ENCODE data around the gene INTS12.
A peak's percentile ranks its signal among the peaks of the same experiment; 100 is the strongest.
"Not testable (repeated sequence)": the region's sequence is repeated elsewhere in the genome, so short reads cannot be mapped to it uniquely, and the experiment has no call there.

Gene INTS12, protein sequence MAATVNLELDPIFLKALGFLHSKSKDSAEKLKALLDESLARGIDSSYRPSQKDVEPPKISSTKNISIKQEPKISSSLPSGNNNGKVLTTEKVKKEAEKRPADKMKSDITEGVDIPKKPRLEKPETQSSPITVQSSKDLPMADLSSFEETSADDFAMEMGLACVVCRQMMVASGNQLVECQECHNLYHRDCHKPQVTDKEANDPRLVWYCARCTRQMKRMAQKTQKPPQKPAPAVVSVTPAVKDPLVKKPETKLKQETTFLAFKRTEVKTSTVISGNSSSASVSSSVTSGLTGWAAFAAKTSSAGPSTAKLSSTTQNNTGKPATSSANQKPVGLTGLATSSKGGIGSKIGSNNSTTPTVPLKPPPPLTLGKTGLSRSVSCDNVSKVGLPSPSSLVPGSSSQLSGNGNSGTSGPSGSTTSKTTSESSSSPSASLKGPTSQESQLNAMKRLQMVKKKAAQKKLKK

DNA sequence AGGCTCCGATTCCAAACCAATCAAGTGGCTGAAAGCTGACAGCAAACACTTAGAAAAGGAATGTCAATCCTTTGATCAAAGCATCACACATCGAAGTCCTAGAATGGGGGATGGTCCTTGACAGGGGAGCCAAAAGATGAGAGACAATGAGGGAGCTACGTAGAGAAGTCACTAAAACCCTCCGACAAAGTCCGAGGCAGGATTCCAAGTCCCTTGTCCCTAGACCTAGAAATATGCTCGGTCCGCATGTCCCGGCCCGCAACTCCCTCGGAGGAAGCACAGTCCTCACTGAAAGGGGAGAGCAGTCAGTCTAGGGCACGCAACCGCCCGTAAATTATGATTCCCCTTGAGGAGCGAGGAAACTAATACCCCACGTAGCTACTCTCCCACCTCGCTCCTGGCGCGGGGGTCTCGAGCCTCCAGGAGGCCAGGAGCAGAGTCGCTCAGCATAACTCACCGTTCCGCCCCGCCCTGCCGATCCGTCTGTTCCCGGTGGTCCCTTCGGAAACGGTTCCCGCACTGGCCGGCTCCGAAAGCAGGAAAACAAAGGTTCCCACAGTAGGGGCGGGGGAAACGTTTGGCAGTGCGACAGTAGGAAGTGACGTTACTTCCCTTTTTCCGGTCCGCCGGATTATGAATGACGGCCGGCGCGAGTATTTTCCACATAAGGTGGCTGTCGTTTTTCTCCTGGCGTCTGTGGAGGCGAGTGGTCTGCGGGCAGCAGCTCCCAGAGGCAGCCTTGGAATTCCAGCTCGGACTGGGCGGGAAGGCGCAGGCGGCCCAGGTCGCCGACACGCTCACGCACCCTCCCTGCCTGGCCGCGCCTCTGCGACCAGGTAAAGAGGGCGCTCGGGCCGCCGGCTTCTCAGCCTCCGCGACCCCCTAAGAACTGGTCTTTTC, at the start of gene INTS12, which contains the start of gene GSTCD:
Gene INTS12 (minus strand): TSS at position 509 of the 900 bp plus-strand sequence. CDS start 8,684 bp downstream, outside the sequence.
Gene GSTCD (plus strand): TSS at position 604 of the 900 bp plus-strand sequence. CDS start 8,830 bp downstream, outside the sequence.
- DNase-seq: peak; percentile 92

DNA sequence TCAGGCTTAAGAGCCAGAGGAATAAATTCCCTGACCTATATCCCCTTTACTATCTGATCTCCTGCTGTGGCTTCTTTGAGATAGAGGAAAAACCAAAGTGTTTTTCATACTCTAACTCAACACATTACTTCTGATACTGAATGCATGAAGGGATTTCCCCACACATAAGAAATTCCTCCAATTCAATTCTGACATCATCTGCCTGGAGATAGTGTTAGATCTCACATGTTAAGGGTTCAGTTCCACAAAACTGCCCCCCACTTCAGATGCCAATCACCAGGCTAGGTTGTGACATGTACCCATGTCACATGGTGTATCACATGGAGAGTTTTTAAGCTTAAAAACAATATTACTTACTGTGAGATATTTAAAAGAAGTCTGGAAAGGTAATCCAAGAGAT, 46.9 kb upstream of the INTS12 start:
- DNase-seq: no peak

DNA sequence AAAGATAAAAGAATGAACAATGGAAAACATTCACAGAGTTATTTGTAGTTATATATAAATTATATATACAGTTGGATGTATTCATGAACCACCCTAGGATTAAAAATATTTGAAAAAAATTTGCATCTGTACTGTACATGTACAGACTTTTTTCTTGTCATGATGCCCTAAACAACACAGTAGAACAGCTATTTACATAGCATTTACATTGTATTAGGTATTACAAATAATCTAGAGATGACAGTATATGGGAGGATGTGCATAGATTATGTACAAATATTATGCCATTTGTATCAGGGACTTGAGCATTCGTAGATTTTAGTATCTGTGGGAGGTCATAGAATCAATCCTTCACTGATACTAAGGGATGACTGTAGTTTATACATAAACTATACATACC, 44.9 kb upstream of the INTS12 start:
- DNase-seq: no peak

DNA sequence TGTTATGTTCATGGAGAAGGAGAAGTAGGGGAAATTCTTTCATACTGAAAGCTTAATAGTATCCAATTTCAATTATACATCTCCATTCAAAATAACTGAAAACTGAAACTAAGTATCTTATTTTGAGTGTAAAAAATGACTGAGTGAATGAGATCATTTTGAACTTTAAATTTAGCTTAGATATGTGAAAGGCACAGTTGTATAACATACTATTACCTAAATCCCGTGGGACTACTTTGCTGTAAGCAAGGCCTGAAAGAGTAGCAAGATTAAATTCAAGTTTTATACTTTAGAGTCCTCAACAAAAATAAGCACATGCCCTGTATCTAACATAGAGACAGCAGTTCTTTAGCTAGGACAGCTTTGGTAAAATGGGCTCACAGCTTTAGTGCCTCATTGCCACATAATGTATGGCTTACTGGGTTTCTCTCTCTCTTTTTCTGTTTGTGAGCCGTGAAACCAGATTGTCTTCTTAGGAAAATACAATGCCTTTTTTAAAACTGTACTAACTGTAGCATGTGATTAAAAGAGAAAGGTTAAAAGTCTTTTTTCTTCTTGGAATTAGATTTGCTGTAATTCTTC, 43.3 kb upstream of the INTS12 start:
- no peak for DNase-seq

DNA sequence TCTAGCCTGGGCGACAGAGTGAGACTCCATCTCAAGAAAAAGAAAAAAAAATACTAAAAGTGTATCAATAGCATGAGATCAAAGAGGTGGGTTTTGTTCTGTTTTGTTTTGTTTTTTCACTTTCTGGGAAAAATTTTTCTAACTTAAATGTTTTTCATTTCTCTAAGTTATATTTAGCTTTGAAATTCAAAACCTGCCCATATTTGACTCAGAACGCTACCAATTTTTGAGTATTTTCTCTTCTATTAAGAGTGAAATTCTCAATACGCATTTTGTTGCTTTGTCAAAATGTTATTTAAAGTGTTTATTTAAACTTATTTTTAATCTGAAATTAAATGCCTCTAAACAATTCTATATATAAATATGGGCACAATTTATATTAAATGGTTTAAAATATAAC, 39.7 kb upstream of the INTS12 start:
- DNase-seq: no peak

DNA sequence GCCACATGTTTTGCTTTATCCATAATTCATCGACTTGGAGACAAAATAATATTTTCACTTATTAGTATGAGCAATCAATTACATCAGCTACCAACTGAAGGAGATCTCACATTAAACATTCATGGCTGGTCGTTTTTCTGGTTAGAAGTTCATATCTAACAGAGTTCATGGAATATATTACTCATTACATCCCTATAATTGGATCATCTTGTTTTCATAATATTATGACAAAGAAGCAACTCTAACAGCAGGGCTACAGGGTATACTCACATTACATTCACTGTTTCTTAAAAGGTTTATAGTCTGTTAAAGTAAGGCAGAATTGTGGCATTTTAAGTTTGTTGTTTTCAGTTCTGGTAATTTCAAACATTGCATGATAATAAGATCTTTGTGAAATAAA, 33.1 kb upstream of the INTS12 start:
- DNase-seq: no peak

DNA sequence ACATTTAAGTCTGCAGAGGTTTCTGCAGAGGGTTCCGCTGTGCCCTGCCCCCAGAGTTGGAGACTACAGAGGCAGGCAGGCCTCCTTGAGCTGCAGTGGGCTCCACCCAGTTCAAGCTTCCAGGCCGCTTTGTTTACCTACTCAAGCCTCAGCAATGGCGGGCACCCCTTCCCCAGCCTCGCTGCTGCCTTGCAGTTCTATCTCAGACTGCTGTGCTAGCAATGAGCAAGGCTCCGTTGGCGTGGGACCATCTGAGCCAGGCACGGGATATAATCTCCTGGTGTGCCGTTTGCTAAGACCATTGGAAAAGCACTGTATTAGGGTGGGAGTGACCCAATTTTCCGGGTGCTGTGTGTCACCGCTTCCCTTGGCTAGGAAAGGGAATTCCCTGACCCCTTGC, 26.7 kb upstream of the INTS12 start:
- not testable (repeated sequence) for DNase-seq

DNA sequence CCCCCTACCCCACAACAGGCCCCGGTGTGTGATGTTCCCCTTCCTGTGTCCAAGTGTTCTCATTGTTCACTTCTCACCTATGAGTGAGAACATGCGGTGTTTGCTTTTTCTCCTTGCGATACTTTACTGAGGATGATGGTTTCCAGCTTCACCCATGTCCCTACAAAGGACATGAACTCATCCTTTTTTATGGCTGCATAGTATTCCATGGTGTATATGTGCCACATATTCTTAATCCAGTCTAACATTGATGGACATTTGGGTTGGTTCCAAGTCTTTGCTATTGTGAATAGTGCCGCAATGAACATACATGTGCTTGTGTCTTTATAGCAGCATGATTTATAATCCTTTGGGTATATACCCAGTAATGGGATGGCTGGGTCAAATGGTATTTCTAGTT, 21.4 kb upstream of the INTS12 start:
- DNase-seq: not testable (repeated sequence)

DNA sequence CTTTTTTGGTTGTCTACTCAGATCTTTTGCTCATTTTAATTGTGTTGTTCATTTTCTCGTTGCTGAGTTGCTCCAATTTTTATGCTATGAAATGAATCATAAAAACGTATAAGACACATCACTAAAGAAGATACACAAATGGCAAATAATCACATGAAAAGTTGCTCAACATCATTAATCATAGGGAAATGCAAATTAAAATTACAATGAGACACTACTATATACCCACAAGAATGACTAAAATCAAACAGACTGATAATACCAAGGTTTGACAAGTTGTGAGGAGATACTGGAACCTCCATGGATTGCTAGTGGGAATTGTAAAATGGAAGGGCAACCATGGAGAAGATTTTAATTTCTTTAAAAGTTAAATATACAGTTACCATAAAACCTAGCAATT, 17.1 kb upstream of the INTS12 start:
- DNase-seq: no peak

DNA sequence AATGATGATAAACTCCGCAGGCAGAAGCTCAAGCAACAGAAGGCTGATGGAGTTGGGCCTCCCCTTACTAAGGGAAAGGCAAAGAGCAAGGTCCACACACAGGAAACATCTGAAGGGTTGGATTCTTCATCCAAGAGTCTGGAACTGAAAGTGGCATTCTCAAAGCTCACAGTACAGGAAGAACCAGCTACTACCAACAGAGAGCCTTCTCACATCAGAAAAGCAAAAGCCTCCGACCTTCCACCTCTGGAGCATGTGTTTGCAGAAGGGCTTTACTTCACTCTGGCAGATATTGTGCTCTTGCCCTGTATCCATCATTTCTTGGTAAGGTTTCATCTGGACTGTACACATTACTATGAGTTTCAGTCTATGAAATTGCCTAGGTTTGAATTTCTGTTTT, 10.7 kb upstream of the INTS12 start:
- no peak for DNase-seq

DNA sequence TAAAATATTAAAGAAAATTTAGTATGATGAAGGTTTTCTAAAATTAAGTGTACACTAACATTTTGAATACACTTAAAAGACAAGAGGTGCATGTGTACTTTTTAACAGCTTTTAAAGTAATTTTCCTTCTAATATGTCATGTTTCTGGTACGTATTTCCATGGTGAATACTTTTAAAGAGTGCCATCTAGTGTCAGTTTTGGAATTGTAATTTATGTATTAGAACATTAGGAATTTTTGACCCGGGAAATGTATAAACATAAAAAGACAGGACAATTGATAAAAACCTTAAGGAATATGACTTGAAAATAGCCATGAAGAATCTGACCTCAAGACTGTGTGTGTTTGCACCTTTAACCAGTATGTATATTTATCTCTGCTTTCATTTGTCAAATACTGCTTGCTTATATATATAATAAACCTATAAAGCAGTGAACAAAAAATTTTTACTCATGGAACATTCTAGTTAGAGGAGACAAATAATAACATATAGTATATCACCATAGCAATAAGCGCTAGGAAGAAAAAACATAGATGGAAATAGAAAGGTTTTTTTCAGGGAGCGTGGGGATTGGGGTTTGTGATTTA, 7.3 kb upstream of the INTS12 start:
- DNase-seq: no peak

DNA sequence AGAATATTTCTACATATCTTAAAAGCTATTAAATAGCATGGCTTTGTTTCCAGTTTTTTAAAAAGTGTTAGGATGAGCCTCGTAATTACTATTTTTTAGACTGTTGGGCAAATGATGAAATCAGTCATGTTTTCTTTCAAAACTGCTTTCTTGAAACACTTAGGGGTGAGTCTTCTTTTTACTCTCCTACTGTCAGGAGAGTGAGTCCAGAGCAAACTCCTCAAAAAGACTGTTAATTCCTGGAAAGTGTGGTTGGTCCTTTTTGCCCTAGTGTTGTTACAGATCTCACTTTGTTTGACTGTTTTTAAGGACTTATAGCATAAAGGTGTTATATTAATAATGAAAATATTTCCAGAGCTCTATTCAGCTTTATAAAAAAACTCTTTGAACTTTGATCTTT, 6.4 kb upstream of the INTS12 start:
- no peak for DNase-seq

DNA sequence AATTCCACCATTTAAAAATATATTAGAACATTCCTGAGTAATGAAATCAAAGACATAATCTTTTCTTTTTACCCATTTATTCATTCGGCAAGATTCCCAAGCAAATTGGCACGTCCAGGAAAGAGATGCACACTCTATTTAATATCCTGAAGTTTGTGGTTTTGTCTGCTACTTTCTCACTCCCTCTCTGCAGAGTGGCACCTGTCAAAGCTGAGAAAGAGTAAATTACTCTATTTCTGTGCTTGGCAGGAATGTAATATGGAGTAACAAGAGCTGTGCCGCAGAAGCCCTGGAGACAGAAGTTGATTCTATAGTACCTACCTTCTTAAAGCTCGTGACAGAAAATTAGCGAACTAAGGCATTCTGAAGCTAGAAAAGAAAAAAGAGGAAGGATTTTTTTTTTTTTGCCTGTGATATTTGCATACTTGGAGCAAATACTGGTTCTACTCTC, 5.6 kb upstream of the INTS12 start:
- no peak for DNase-seq

DNA sequence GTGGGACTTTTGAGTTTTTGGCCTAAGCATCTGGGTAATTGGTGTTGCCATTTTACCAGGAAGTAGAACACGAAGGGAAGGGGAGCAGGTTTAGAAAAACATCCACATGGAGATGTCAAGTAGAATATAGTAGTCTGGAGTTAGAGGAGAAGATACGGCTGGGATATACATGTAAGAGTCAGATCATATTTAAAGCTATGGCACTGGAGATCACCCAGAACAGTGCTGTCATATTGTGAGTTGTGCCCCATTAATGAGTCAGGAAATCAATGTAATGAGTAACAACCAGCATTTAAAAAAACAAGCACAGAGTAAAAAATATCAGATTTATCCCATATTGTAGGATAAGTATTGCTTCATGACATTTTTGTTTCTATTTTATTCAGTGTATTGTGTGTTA, 4.3 kb upstream of the INTS12 start:
- DNase-seq: no peak

DNA sequence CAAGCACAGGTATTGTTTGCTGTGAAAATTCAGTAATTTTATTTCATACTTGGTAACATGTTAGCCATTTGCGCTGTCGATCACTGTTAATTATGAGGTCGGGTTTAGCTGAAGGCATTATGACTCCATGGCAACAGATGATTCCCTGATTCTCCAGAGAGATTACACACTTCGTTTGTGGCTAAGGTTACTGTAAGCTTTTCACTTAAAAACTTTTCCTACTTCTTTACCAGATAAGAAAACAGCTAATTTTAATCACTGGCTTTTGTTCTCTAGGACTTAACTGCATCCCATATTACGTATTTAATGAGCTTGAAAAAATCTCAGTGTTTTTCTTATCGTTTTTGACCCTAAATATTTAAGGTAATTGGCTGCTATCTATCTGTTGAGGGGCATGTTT, 2.2 kb upstream of the INTS12 start:
- DNase-seq: no peak

DNA sequence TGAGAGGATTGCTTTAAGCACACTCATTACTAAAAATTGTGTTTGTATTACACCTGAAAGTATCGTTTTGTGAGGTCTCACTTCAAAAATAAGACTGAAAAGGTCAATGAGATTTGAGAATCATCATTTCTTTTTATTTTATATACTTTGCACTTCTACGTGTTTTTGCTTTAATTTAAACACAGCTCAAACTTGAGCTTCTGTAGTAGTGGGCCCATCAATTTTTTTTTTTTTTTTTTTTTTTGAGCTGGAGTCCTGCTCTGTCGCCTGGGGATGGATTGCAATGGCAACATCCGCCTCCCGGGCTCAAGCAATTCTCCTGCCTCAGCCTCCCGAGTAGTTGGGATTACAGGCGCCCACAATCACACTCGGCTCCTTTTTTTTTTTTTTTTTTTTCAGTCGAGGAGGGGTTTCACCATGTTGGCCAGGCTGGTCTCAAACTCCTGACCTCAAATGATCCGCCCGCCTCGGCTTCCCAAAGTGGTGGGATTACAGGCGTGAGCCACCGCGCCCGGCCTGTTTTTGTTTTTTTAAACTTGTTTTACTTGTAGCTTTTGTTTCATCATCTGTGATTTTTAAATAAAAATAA, 1.6 kb upstream of the INTS12 start:
- DNase-seq: no peak

DNA sequence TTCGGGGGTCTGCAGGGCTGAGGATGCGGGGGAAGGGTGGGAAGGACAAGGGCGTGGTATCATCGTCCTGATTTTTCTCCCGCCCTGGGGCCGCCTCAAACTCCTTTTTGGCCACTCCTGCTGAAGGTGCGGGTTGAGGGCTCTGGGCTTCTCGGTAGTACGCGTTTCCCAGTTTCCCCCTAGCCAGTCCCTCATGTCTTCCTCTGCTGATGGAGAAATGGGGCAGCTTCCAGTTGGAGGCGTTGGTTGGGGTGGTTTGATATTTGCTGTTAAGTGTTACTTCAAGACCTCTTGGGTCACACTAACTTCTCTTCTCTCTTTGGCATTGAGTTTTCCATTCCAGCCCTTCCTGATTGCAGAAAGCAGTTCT, 577 bp upstream of the INTS12 start:
- DNase-seq: peak; percentile 31

DNA sequence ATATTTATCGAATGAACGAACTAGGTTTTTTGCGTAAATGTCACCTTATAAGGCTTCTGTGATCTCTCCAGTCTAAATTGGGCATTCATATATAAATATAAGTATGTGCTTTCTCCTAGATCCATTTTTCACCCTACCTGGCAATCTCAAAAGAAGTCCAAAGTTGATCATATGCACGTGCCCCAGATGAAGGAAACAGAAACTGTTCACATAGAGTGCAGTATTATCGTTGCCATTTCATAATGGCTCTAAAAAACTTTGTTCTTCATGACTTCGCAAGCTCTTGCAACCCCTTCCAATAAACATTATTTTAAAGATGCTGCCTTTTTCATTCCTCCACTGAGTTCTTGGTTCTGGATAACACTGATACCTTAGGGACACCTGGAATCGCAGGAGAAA, 708 bp downstream of the INTS12 start:
- no peak for DNase-seq

DNA sequence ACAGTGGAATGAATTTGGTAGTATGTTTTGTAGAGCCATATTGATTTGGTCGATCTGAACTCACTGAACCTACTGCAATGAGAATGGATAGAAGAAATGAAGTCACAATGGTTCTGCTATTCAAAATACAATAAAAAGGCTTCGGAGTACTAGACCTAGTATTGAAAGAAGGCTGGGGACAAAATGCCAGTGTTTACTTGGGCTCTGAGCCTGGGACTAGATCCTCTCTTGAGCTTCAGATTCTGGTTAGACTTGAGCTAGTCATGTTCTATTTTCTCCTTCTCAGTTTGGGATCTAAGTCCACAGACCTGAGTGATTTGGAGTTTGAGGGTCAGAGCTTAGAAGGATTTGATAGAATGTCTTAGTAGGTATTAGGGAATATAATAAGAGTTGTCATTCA, 9.9 kb downstream of the INTS12 start:
- no peak for DNase-seq

DNA sequence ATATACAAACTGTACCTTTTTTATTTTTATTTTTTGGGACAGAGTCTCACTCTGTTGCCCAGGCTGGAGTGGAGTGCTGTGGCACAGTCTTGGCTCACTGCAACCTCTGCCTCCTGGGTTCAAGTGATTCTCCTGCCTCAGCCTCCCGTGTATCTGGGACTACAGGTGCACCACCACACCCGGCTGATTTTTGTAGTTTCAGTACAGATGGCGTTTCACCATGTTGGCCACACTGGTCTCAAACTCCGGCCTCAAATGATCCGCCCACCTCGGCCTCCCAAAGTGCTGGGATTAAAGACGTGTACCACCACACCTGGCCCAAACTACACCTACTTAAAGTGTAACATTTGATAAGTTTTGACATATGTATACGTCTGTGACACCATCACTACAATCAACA, 12.7 kb downstream of the INTS12 start:
- not testable (repeated sequence) for DNase-seq

DNA sequence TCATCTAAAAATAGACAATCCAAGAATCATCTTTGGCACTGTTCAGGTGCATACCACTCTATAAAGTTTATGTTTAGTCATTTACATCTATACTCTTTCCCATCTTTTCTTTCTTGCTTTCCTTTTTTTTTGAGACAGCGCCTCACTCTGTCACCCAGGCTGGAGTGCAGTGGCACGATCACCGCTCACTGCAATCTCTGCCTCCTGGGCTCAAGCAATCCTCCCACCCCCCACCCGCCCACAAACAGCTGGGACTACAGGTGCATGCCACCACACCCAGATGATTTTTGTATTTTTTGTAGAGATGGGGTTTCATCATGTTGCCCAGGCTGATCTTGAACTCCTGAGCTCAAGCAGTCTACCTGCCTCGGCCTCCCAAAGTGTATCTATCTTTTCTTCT, 13.7 kb downstream of the INTS12 start:
- DNase-seq: not testable (repeated sequence)

DNA sequence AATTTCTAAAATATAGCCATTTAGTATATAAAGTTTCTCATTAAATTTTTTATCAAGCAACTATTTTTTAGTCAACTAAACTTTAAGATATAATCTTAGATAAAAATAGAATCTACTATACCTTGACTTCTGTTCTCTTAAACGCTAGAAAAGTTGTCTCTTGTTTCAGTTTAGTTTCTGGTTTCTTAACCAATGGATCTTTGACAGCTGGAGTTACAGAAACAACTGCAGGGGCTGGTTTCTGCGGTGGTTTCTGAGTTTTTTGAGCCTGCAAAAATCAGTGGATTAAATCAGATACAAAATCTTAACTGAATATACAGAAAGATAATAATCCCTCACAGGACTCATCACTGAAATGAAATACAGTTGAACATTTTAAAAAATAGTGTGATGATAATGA, 21.9 kb downstream of the INTS12 start:
- DNase-seq: no peak

DNA sequence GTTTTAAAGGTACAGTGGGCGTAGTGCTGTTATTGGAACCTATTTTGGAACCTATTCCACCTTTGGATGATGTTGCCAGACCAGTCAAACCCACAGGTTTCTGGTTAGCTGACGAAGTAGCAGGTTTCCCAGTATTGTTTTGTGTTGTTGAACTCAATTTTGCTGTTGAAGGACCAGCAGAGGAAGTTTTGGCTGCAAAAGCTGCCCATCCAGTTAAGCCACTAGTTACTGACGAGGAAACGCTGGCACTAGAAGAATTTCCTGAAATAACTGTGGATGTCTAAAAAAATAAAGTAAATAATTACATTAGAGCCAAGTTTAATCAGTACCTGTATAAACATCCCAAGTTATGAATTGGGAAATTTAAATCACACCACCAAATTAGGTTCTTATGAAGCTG, 25.5 kb downstream of the INTS12 start:
- DNase-seq: no peak

Data from stimulated activated CD4-positive, alpha-beta T cell treated with anti-CD3 and anti-CD28 coated beads, Interleukin-15, amount 100 ng/mL, for 24 hours (primary cell).